Panc1 (cell line): Measurements from ENCODE around the gene MINDY4B. TPM values are rescaled to one million over a fixed set of nuclear protein-coding genes. Genes with fewer than 3 reads are reported as not detected.

ENCODE experiments used
- ATAC-seq: fragments of 200-7000 bp; cut with Tn5 transposase; 2 replicates; pipeline ENCODE4 v1.9.1; 2020; ENCODE audit warnings: mild to moderate bottlenecking, moderate library complexity
- BruUV-seq: library from RNA; stranded (reverse); fragments of 400-500 nt; replicated peaks from 2 replicates; lab custom pipeline; 2021; lab: Mats Ljungman, UMichigan
- CTCF ChIA-PET: fragments of 300-600 bp; sonication (Branson Sonifier 250); formaldehyde crosslinking; loops from one replicate; lab custom pipeline; 2022; ENCODE audit warnings: antibody characterized with exemption; lab: Charles Lee
- POLR2A ChIA-PET: fragments of 300-600 bp; sonication (Branson Sonifier 250); formaldehyde crosslinking; loops from one replicate; lab custom pipeline; 2022; ENCODE audit warnings: antibody characterized with exemption; lab: Charles Lee
- DNase-seq: peaks from one replicate; pipeline ENCODE4 v3.0.0-alpha.2; 2010; ENCODE audit warnings: low read depth, low spot score
- H3K27ac ChIP-seq: 2 replicates; pipeline ENCODE4 v1.5.1; 2011; ENCODE audit warnings: mild to moderate bottlenecking, low read length, inconsistent platforms
- H3K27me3 ChIP-seq: fragments of 200-500 bp; sonication (Bioruptor generic); 2 replicates; pipeline ENCODE4 v1.6.0; 2014; ENCODE audit warnings: low read length, inconsistent platforms; ENCODE audit not compliant: control insufficient read depth, insufficient read depth
- H3K36me3 ChIP-seq: fragments of 200-500 bp; sonication (Bioruptor generic); 2 replicates; pipeline ENCODE4 v1.5.1; 2014; ENCODE audit warnings: inconsistent platforms, mild to moderate bottlenecking, low read length, moderate library complexity; ENCODE audit not compliant: control insufficient read depth, insufficient read depth
- H3K4me1 ChIP-seq: 2 replicates; pipeline ENCODE4 v1.5.1; 2011; ENCODE audit warnings: inconsistent platforms, mild to moderate bottlenecking, low read length, moderate library complexity; ENCODE audit not compliant: control insufficient read depth, insufficient read depth
- H3K4me3 ChIP-seq, 2 experiments: 2 replicates each; pipeline ENCODE4 v1.5.1; 2011 to 2012; ENCODE audit warnings: low read depth in 2 of 2, low read length in 2 of 2, mild to moderate bottlenecking in 2 of 2, inconsistent platforms in 1 of 2, moderate library complexity in 1 of 2
- H3K9me3 ChIP-seq: fragments of 200-500 bp; sonication (Bioruptor generic); 2 replicates; pipeline ENCODE4 v1.5.1; 2014; ENCODE audit warnings: low read depth, mild to moderate bottlenecking, inconsistent platforms, low read length, moderate library complexity; ENCODE audit not compliant: control insufficient read depth, insufficient read depth
- CTCF ChIP-seq: fragments of 450-650 bp; IDR thresholded peaks from 2 replicates; pipeline ENCODE4 v1.5.1; 2017; ENCODE audit warnings: mild to moderate bottlenecking
- POLR2AphosphoS5 ChIP-seq: IDR thresholded peaks from 2 replicates; pipeline ENCODE4 v1.6.1; 2012; ENCODE audit warnings: mild to moderate bottlenecking, low read depth, low read length, moderate library complexity
- REST ChIP-seq, 2 experiments: IDR thresholded peaks; 2 replicates each; pipeline ENCODE4 v1.6.1; 2011 to 2012; ENCODE audit warnings: low read depth in 2 of 2, control low read depth in 1 of 2, low read length in 1 of 2, mild to moderate bottlenecking in 1 of 2, moderate library complexity in 1 of 2; ENCODE audit not compliant: insufficient read depth in 1 of 2
- SIN3A ChIP-seq: IDR thresholded peaks from 2 replicates; pipeline ENCODE4 v1.6.1; 2012; ENCODE audit warnings: low read depth, mild to moderate bottlenecking, low read length, moderate library complexity, borderline replicate concordance; ENCODE audit not compliant: insufficient read depth
- TCF7L2 ChIP-seq: IDR thresholded peaks from 2 replicates; pipeline ENCODE4 v1.6.1; 2011; ENCODE audit warnings: mild to moderate bottlenecking, low read depth, low read length, inconsistent platforms
- in situ Hi-C: cut with HindIII; loops from 2 replicates; pipeline ENCODE4 v1.10.0; 2016; ENCODE audit warnings: low sequenced_read_pairs, low pct_unique_long_range_greater_than_20kb
- intact Hi-C: fragments of 100-400 bp; cut with micrococcal nuclease; formaldehyde crosslinking; loops from one replicate; pipeline ENCODE4 v1.10.0; 2022; ENCODE audit not compliant: unreplicated experiment
- total RNA-seq: library from RNA; stranded (reverse); gene quantifications from one replicate; pipeline ENCODE4 v1.2.1, GENCODE V29; 2021; ENCODE audit not compliant: unreplicated experiment

Gene MINDY4B
- total RNA-seq, 1 experiment from 2014 or later, result not detected

- TF ChIP-seq POLR2AphosphoS5, result no peak
- no peak for TF ChIP-seq SIN3A
- no peak for TF ChIP-seq TCF7L2
- TF ChIP-seq REST (IDR thresholded peaks at IDR 0.05; ENCODE audit: insufficient read depth in 1 of 2, low read depth in 2 of 2, low read length in 1 of 2), result no peak
- no peak for TF ChIP-seq CTCF
- Histone ChIP-seq H3K36me3 (no peaks in the 10 kb centered on the region), H3K4me3 (no peak overlapping the region), H3K27me3 (peaks cover 9% of the 10 kb centered on the region), H3K4me1 (no peaks in the 10 kb centered on the region), H3K9me3 (no peaks in the 10 kb centered on the region), H3K27ac (no peak overlapping the region)
- intact Hi-C loops, result no loop called here
- DNase-seq (no peak), ATAC-seq (no peak)
- no TSS peak for BruUV-seq
- POLR2A ChIA-PET, result no interaction called here
- CTCF ChIA-PET, result no interaction called here
- in situ Hi-C loops, result no loop called here
Measured at GRCh38 chr3:150830745-150831144, 74.5 kb downstream of the MINDY4B start.

GRCh38 chr3:150830094-150830681, 75.1 kb downstream of the MINDY4B start:
- POLR2A ChIA-PET, result no interaction called here
- CTCF ChIA-PET, result no interaction called here
- DNase-seq, result peak; percentile 17
- Histone ChIP-seq H3K9me3 (no peaks in the 10 kb centered on the region), H3K4me3 (no peak overlapping the region), H3K36me3 (no peaks in the 10 kb centered on the region), H3K27me3 (peaks cover 9% of the 10 kb centered on the region), H3K27ac (no peak overlapping the region), H3K4me1 (no peaks in the 10 kb centered on the region)
- TF ChIP-seq POLR2AphosphoS5 (no peak), CTCF (peak; percentile 69)
- peak; percentile 82 for ATAC-seq
- in situ Hi-C loops, result no loop called here
- intact Hi-C loops, result no loop called here
- BruUV-seq, result no TSS peak
